ENCODE data around the gene EMX2. TPM values are rescaled to one million over a fixed set of nuclear protein-coding genes. Genes with fewer than 3 reads are reported as not detected.

The EMX2 gene
- total and polyA plus RNA-seq, 10 of the 15 experiments (the other 5 are each of a cell fraction or from before 2014, with no cell fraction given), result 0.12 TPM; not detected in 9

DNA sequence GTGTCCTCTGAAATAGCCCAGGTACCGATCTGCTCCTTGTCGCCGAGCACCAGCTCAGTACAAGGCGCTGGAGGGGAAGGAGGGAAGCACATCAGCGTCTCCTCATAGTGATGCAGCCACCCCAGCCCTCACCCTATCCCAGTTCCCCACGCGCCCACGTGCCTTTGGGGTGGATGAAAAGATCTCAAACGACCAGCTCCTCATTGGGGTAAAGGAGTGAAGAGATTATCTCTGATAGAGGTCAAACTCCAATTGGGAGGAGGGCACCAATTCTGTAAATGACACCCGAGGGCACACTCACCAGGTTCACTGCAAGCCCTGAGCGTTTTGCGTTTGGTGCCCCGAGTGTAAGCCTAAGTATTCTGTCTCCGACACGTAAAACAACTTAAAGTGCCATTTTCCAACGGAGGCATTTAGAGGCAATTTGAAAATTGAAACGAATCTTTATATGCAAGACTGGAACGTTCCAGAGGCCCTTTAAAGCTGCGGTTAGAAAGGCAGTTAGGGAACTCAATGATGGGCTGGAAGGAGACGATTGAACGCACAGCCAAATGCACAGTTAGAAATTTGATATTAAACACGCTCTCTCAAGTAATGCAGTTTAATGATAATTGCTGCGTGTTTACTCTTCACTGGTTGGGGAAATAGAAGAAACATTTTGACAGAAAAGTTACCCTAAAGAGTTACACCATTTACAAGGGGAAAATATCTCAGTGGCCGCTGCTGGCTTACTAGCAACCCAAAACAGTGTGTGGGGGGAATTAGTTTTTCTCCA lies 8.9 kb upstream of the EMX2 start:
- ChIA-PET CTCF (interaction anchor here (0.9 to 2.2 kb wide), 4 partner anchors 37 to 726 kb away, joined by 3 to 5 read pairs (median 4); no protein-coding TSS in a partner anchor), SMC1A (ENCODE audit: uncharacterized antibody, unreplicated experiment) (interaction anchor here (1.1 to 1.8 kb wide), 4 partner anchors 13 to 710 kb away, joined by 3 to 5 read pairs (median 4); no protein-coding TSS in a partner anchor), RAD21 (ENCODE audit: unreplicated experiment) (no interaction called here), POLR2A (no interaction called here)
- Histone ChIP-seq H4K20me1 (ENCODE audit: control insufficient read depth, insufficient read depth) (no peaks in the 10 kb centered on the region), H3K27me3 (replicated peaks in 1 of 2; ENCODE audit: control insufficient read depth in 2 of 2, insufficient read depth in 2 of 2, low read length in 1 of 2) (peaks cover 14 to 34% of the 10 kb centered on the region in 2 experiments), H3K9me3 (replicated peaks; ENCODE audit: control insufficient read depth, insufficient read depth, low read length) (no peaks in the 10 kb centered on the region), H3K4me2 (ENCODE audit: control insufficient read depth, insufficient read depth) (no peak overlapping the region), H3K36me3 (ENCODE audit: control insufficient read depth in 2 of 2, insufficient read depth in 2 of 2, low read length in 1 of 2) (no peaks in the 10 kb centered on the region), H3K27ac (ENCODE audit: control insufficient read depth, insufficient read depth) (no peak overlapping the region), H3K4me3 (no peak overlapping the region), H2AFZ (ENCODE audit: control insufficient read depth, low read depth, low read length) (no peak overlapping the region), H3K79me2 (ENCODE audit: control insufficient read depth, insufficient read depth, low read length) (no peaks in the 10 kb centered on the region), H3K9ac (ENCODE audit: control insufficient read depth, insufficient read depth, low read length) (no peak overlapping the region), H3K4me1 (ENCODE audit: control insufficient read depth, insufficient read depth, low read length) (peaks cover 7% of the 10 kb centered on the region)
- ATAC-seq (no peak), DNase-seq (ENCODE audit: low read depth, low spot score) (no peak), FAIRE-seq (no peak)
- in situ Hi-C loops (cut with MboI) (no loop called here), intact Hi-C loops (cut with micrococcal nuclease; ENCODE audit: unreplicated experiment) (no loop called here)
- no TSS peak for BruUV-seq (replicated peaks)
- 0 out of 2 replicates have a peak, but pooled peaks have one; percentile 51 for TF ChIP-seq EZH2 (IDR thresholded peaks at IDR 0.05; ENCODE audit: borderline replicate concordance, control insufficient read depth, low read depth, low read length)
- no peak for TF ChIP-seq PAX5 (IDR thresholded peaks at IDR 0.05; ENCODE audit: borderline replicate concordance, low read depth, low read length)
- 9% methylated on average over 24 of the region's 24 CpGs for WGBS (ENCODE audit: insufficient coverage, insufficient replicate concordance, low lambda C conversion rate, missing lambda C conversion rate)

DNA sequence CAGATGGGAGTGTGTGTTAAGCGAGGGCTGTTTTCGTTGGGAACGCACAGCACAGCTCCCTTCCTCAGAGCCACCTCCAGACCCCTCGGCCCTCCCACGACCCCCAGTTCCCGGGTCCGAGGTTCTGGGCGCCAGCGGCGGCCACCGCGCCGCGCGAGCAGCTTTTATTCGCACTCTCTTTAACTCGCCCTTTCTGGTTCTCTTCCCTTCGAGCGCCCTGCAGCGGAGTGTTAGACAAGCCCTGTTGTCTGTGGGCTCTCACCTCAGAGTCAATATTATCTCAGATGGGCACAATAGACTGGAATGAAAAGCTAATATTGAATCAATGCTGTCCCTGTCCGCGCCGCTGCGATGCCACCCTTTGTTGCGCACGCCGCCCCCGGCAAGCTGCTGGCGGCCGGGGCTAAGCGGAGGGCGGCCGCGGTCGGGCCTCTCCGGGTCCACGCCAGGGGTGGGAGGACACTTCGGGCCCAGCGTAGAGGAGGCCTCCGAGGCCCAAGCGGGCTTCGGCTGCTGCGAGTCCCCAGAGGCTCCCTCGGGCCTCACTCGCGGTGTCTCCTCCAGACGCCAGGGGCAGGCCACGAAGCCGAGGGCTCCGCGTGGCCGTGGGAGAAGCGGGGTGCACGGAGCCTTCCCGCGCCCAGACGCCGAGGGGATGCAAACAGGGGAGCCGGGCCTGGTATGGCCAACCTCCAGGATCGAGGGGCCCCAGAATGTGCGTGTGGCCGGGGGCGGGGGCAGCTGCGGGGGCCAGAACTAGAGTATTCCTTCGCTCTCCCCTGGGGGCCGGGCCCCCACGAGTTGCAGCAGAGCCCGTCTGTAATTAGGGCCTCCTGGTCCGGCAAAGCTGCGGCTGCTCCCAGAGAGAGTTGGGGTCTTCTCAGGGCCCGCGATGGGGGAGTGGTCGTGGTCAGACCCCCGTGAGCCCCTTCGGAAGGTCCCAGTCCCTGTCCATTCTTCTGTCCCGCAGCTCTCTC lies 7.9 kb upstream of the EMX2 start:
- in situ Hi-C loops (cut with MboI) (no loop called here), intact Hi-C loops (cut with micrococcal nuclease; ENCODE audit: unreplicated experiment) (loop anchor here (5.0 kb wide), 1 partner anchor 573 kb away; no protein-coding TSS in a partner anchor)
- Histone ChIP-seq H4K20me1 (ENCODE audit: control insufficient read depth, insufficient read depth) (no peaks in the 10 kb centered on the region), H3K36me3 (ENCODE audit: control insufficient read depth in 2 of 2, insufficient read depth in 2 of 2, low read length in 1 of 2) (no peaks in the 10 kb centered on the region), H3K79me2 (ENCODE audit: control insufficient read depth, insufficient read depth, low read length) (no peaks in the 10 kb centered on the region), H3K4me2 (ENCODE audit: control insufficient read depth, insufficient read depth) (no peak overlapping the region), H2AFZ (ENCODE audit: control insufficient read depth, low read depth, low read length) (no peak overlapping the region), H3K9me3 (replicated peaks; ENCODE audit: control insufficient read depth, insufficient read depth, low read length) (no peaks in the 10 kb centered on the region), H3K4me3 (no peak overlapping the region), H3K27me3 (replicated peaks in 1 of 2; ENCODE audit: control insufficient read depth in 2 of 2, insufficient read depth in 2 of 2, low read length in 1 of 2) (peaks cover 14 to 32% of the 10 kb centered on the region in 2 experiments), H3K4me1 (ENCODE audit: control insufficient read depth, insufficient read depth, low read length) (peaks cover 7% of the 10 kb centered on the region), H3K9ac (ENCODE audit: control insufficient read depth, insufficient read depth, low read length) (no peak overlapping the region), H3K27ac (ENCODE audit: control insufficient read depth, insufficient read depth) (no peak overlapping the region)
- POLR2A ChIA-PET, result no interaction called here
- TF ChIP-seq SUZ12 (IDR thresholded peaks at IDR 0.05; ENCODE audit: unreplicated experiment) (peak; percentile 82), JUNB (IDR thresholded peaks at IDR 0.05) (no peak)
- ATAC-seq, result no peak
- no peak for DNase-seq (ENCODE audit: low read depth, low spot score)
- RAD21 ChIA-PET (ENCODE audit: unreplicated experiment), result no interaction called here
- WGBS (ENCODE audit: insufficient coverage, insufficient replicate concordance, low lambda C conversion rate, missing lambda C conversion rate), result 39% methylated on average over 69 of the region's 76 CpGs
- FAIRE-seq, result no peak
- BruUV-seq (replicated peaks), result no TSS peak
- CTCF ChIA-PET, result interaction anchor here (0.9 to 1.9 kb wide), 3 partner anchors 36 to 103 kb away, joined by 3 to 5 read pairs (median 3); no protein-coding TSS in a partner anchor
- SMC1A ChIA-PET (ENCODE audit: uncharacterized antibody, unreplicated experiment), result interaction anchor here (1.2 kb wide), 1 partner anchor 709 kb away, joined by 4 read pairs; no protein-coding TSS in a partner anchor

All from GM12878 (cell line).